ENCODE data around the gene CYTH3.
"Not testable (repeated sequence)": the region's sequence is repeated elsewhere in the genome, so short reads cannot be mapped to it uniquely, and the experiment has no call there.

Gene CYTH3

DNA sequence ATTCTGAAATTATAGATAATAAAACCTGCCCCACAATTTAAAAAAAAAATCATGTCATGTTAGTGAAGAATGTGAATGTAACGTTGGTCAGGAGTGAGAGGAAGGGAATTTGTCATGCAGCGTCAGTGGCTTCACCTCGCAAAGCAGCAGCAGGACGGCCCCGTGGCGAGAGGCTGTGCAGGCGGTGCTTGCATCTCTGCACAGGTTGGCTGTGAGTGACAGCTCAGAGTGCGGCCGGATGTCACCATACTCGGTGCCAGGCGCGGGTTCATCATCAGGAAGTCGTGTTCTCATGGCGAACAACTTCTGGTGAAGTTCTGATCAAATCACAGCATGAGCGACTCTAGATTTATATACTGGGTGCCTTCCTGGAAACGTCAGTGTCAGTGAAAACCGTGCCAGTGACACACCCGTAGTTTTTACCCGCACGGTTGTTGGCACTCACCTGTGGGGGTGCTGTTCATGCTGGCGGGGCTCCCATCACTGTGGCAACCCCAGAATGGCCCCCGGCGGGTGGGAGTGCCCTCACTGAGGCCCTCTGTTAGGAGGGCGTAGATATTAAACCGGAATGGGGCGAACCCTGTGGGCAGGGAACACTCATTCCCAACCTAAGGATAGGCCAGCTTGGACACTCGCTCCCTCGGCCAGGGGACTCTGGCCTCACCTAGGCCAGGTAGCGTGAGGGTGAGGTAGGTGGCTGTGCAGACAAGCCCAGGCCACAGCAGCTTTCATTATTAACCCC lies 120.3 kb downstream of the CYTH3 start:
- POLR2A ChIA-PET, result no interaction called here
- no peak overlapping the region for H3K4me3 ChIP-seq (ENCODE audit: low read depth, low read length)
- no peak for DNase-seq (ENCODE audit: low read depth, low spot score)
- TF ChIP-seq, protein P1, sequence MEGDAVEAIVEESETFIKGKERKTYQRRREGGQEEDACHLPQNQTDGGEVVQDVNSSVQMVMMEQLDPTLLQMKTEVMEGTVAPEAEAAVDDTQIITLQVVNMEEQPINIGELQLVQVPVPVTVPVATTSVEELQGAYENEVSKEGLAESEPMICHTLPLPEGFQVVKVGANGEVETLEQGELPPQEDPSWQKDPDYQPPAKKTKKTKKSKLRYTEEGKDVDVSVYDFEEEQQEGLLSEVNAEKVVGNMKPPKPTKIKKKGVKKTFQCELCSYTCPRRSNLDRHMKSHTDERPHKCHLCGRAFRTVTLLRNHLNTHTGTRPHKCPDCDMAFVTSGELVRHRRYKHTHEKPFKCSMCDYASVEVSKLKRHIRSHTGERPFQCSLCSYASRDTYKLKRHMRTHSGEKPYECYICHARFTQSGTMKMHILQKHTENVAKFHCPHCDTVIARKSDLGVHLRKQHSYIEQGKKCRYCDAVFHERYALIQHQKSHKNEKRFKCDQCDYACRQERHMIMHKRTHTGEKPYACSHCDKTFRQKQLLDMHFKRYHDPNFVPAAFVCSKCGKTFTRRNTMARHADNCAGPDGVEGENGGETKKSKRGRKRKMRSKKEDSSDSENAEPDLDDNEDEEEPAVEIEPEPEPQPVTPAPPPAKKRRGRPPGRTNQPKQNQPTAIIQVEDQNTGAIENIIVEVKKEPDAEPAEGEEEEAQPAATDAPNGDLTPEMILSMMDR (IDR thresholded peaks at IDR 0.05; ENCODE audit: insufficient read depth, low read length, missing control alignments), result no peak
- CTCF ChIA-PET, result interaction anchor here (1.6 to 2.1 kb wide), 2 partner anchors 8 to 171 kb away, joined by 9 read pairs; no protein-coding TSS in a partner anchor

DNA sequence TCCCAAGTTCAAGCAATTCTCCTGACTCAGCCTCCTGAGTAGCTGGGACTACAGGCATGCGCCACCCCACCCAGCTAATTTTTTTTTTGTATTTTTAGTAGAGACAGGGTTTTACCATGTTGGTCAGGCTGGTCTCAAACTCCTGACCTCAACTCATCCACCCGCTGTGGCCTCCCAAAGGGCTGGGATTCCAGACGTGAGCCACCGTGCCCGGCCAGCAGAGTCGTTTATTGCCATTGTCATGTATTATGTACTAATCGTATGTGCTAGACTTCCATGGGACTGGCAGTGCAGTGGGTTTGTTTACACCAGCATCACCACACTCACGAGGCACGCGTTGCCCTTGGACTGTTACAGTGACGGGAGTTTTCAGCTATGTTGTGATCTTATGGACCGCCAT lies 120.9 kb downstream of the CYTH3 start:
- DNase-seq (ENCODE audit: low read depth, low spot score); POLR2A ChIA-PET; H3K4me3 ChIP-seq (ENCODE audit: low read depth, low read length): not testable (repeated sequence)
- CTCF ChIA-PET, result interaction anchor here (1.6 kb wide), 1 partner anchor 9 kb away, joined by 9 read pairs; no protein-coding TSS in a partner anchor

DNA sequence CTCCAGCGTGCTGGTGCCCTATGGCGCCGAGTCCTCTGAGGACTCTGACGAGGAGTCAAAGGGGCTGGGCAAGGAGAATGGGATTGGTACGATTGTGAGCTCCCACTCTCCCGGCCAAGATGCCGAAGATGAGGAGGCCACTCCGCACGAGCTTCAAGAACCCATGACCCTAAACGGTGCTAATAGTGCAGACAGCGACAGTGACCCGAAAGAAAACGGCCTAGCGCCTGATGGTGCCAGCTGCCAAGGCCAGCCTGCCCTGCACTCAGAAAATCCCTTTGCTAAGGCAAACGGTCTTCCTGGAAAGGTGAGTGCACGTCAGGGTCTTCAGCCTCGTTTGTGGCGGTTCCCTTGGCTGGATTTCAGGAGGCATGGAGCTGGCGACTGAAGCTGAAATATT lies 122.4 kb downstream of the CYTH3 start:
- ChIA-PET POLR2A (no interaction called here), CTCF (interaction anchor here (1.3 to 3.4 kb wide), 4 partner anchors 9 to 174 kb away, joined by 3 to 20 read pairs (median 4); no protein-coding TSS in a partner anchor)
- DNase-seq (ENCODE audit: low read depth, low spot score), result no peak
- H3K4me3 ChIP-seq (ENCODE audit: low read depth, low read length), result no peak overlapping the region
- TF ChIP-seq, protein P1 (IDR thresholded peaks at IDR 0.05; ENCODE audit: insufficient read depth, low read length, missing control alignments), result no peak

DNA sequence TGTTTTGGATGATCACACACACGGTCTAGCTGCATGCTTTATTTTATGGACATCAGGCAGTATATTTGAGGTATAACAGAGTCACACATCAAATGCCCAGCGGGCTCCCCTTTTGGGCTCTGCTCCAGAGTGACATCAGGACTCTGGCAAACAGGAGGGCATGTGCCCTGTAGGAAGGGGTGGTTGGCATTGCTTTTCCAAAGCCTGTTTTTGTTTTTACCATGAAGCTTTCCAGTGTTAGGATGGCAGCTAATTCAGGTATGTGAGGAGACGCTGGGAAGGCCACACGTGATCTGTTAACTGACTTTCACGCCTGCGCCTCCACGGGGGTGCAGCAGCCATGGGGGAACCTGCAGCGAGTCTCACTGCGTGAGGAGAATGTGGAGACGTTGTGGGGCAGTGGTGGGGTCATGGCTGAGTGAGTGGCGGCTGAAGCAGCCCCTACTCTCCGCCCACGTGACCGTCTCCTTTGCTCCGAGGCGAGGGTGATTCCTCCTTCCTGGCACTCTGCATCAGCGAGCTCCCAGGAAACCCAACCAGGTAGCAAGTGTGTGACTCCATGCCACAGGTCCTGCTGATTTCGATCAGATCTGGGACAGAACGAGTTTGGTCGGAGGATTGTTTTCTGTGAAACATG lies 123.6 kb downstream of the CYTH3 start:
- ChIA-PET POLR2A (no interaction called here), CTCF (interaction anchor here (0.7 to 3.4 kb wide), 4 partner anchors 10 to 153 kb away, joined by 3 to 20 read pairs (median 6); no protein-coding TSS in a partner anchor)
- DNase-seq (ENCODE audit: low read depth, low spot score), result no peak
- H3K4me3 ChIP-seq (ENCODE audit: low read depth, low read length), result no peak overlapping the region
- TF ChIP-seq, protein P1 (IDR thresholded peaks at IDR 0.05; ENCODE audit: insufficient read depth, low read length, missing control alignments), result no peak

DNA sequence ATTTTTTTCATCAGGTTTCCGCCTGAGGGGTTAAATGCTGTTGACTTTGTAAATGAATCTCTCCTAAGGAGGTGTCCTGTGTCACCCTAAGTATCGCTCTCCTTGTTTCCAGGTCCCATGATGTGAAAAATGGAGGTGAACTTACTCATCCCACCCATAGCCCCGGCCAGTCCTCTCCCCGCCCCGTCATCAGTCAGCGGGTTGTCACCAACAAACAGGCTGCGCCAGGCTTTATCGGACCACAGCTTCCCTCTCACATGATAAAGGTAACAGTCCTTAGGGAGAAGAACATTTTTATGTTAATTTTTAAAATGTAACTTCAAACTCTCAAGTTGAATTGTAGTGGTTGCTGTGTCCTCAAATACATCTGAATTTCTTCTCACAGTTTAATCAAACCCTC lies 124.8 kb downstream of the CYTH3 start:
- TF ChIP-seq, protein P1 (IDR thresholded peaks at IDR 0.05; ENCODE audit: insufficient read depth, low read length, missing control alignments), result no peak
- no peak for DNase-seq (ENCODE audit: low read depth, low spot score)
- CTCF ChIA-PET, result interaction anchor here (1.0 to 3.4 kb wide), 2 partner anchors 10 to 13 kb away, joined by 3 to 20 read pairs; no protein-coding TSS in a partner anchor
- H3K4me3 ChIP-seq (ENCODE audit: low read depth, low read length), result no peak overlapping the region
- POLR2A ChIA-PET, result no interaction called here

DNA sequence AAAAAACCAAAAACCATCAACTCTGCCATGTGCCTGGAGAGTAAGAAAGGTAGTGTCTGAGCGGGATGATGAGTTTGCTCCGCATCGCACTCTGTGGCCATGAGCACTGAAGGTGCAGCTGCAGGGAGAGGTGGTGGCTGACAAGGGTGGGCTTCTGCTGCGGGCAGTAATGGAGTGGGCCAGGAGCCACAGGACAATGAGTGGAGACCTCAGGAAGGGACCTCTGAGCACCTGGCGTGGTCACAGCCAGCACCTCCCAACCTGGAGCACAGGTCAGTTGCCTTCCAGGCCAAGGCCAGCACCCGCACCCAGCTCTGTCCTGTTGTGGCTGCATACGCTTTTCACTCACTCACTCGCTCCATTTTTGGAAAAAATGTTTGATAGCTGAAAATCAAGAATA lies 125.8 kb downstream of the CYTH3 start:
- TF ChIP-seq, protein P1 (IDR thresholded peaks at IDR 0.05; ENCODE audit: insufficient read depth, low read length, missing control alignments), result no peak
- no peak for DNase-seq (ENCODE audit: low read depth, low spot score)
- no peak overlapping the region for H3K4me3 ChIP-seq (ENCODE audit: low read depth, low read length)
- ChIA-PET CTCF (no interaction called here), POLR2A (no interaction called here)
